Occipital lobe (tissue), 2 donors: Measurements from ENCODE around the gene NEBL. TPM values are rescaled to one million over a fixed set of nuclear protein-coding genes. Genes with fewer than 3 reads are reported as not detected.
"Not testable (repeated sequence)": the region's sequence is repeated elsewhere in the genome, so short reads cannot be mapped to it uniquely, and the experiment has no call there.

Experiments
- DNase-seq: peaks from one replicate; lab custom pipeline; 2025; lab: John Stamatoyannopoulos, UW
- total RNA-seq: library from RNA; depleted of rRNA; stranded (reverse); fragments of >200 nt; gene quantifications from one replicate; pipeline ENCODE4 v1.2.3, GENCODE V29; 2014

NEBL gene, protein sequence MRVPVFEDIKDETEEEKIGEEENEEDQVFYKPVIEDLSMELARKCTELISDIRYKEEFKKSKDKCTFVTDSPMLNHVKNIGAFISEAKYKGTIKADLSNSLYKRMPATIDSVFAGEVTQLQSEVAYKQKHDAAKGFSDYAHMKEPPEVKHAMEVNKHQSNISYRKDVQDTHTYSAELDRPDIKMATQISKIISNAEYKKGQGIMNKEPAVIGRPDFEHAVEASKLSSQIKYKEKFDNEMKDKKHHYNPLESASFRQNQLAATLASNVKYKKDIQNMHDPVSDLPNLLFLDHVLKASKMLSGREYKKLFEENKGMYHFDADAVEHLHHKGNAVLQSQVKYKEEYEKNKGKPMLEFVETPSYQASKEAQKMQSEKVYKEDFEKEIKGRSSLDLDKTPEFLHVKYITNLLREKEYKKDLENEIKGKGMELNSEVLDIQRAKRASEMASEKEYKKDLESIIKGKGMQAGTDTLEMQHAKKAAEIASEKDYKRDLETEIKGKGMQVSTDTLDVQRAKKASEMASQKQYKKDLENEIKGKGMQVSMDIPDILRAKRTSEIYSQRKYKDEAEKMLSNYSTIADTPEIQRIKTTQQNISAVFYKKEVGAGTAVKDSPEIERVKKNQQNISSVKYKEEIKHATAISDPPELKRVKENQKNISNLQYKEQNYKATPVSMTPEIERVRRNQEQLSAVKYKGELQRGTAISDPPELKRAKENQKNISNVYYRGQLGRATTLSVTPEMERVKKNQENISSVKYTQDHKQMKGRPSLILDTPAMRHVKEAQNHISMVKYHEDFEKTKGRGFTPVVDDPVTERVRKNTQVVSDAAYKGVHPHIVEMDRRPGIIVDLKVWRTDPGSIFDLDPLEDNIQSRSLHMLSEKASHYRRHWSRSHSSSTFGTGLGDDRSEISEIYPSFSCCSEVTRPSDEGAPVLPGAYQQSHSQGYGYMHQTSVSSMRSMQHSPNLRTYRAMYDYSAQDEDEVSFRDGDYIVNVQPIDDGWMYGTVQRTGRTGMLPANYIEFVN
- 61.1 TPM for total RNA-seq

DNA sequence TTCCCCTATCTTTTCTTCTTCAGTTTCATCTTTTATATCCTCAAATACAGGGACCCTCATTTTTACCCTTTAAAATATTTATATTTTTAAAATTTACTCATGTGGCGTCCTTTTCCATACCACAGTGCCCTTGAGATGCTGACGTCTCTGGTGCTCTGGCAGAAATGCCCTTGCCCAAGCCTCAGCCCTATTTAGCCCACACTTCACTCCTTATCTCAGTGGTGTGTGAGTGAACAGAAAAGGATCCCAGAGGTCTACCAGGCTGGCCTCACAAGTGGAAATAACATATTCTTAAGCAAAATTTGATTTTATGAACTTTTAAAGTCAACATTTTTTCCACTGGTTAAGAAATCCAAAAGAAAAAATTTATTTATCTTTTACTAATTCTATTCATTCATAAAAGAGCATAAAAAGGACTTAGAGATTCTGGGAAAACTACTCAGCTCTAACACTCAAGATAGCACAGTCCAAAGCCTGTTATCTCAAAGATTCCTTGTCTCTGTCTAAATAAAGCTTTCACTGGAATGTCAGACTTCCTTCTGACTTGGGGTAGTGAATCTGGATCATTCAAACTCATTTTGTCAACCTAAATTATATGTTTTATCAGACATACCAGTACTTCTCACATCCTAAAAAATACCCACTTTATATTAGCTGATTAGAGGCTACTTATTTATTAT is at the start of gene NEBL:
TSS of gene NEBL (minus strand) at position 166 of the 680 bp plus-strand sequence. CDS start at position 60, 106 bp downstream.
- no peak for DNase-seq

DNA sequence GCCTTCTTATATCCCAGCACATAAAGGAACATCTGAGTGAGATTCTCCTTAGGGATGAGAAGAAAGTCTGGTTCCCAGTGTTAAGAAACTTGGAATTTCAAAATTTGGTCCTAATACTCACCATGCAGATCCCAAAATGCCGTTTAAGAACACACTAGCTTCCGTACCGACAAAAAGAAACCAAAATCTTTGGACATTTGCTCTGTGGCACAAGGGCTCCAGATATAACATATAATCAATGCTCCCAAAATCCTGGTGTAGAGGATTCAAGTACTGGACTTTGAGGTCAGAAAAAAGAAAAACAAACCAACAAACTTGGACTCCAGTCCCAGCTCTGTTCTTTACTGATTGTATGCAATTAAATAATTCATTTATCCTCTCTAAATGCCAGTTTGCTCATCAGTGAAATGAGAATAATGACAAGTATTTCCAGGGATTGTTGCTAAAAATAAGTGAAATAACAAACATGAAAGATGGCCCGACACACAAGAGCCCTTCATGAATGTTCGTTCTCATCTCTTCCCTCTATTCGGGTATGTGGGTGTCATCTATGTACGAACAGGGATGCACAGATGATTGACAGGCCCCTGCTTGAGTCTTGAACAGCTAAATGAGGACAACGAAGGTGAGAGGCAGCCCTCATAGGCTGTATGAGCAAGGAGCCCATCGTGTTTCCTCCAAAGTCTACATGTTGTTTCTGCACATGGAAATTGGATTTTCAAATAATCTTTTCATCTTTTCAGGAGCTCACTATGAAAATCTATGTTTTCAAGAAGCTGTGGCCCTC is 48.6 kb upstream of the NEBL start:
- no peak for DNase-seq

DNA sequence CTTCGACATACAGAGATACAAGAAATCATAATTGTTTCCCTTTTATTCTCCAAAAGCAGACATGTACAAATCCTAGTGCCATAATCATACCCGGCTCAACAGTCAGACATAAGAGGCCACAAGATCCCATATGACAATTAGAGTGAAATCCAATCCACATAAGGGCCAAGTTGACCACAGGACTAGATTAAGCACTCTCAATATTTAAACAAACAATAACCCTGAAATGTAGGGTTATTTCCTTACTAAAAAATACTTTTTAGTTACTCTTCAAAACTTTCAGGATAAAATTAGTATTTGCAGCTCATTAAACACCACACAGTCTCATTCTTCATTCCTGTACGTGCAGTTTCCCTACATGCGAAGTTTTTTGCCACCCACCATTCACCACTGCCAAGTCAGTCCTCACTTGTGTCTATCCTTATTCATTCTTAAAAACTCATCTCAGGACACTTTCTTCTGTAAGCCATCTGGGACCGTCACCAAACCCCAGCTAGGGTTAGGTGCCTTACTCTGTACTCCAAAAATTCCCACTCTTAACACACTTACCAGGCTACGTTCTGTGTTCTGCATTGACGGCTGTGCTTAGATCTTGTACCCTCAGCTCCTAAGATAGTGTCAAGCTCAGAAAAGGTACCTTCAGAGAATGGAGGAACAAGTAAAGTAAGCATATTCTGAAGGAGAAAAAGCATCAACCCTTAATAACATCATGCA is 47.8 kb upstream of the NEBL start:
- no peak for DNase-seq

DNA sequence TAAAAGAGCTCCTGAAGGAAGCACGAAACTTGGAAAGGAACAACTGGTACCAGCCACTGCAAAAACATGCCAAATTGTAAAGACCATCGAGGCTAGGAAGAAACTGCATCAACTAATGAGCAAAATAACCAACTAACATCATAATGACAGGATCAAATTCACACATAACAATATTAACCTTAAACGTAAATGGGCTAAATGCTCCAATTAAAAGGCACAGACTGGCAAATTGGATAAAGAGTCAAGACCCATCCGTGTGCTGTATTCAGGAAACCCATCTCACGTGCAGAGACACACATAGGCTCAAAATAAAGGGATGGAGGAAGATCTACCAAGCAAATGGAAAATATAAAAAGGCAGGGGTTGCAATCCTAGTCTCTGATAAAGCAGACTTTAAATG is 42.3 kb upstream of the NEBL start:
- DNase-seq, result not testable (repeated sequence)

DNA sequence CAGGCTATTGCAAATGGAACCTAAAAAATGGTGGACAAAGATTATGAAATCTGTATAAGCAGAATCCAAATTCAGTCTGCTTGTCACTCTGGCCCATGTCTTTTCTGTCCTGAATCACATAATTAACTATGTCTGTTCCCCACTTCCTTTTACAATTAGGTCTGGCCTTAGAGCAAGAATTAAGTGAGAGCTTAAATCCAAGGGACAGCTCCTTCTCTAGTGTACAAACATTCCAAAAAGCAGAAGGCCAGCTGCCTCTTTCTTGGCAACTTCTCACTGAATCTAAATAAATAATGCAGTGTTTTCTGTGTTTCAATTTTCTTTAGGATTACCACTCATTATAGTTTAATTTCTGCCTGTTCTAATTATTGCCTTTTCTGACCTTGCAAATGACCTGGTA is 39.3 kb upstream of the NEBL start:
- DNase-seq, result no peak

DNA sequence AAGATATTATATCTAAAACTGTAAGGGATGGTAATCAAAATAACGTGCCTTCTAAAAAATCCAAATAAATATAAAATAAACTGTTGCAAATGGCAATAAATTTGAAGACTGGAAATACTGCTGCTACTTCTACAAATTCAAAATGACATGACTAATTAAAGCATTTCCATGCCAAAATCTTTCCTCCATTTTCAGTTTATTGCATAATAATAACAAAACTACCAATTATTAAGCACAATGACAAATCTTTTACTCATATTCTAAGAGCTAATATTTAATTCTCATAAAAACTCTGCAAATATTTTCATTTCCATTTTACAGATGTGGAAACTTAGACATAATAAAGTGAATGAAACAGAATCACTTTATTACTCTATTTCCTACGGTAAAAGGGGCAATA is 38.8 kb upstream of the NEBL start:
- DNase-seq, result no peak

DNA sequence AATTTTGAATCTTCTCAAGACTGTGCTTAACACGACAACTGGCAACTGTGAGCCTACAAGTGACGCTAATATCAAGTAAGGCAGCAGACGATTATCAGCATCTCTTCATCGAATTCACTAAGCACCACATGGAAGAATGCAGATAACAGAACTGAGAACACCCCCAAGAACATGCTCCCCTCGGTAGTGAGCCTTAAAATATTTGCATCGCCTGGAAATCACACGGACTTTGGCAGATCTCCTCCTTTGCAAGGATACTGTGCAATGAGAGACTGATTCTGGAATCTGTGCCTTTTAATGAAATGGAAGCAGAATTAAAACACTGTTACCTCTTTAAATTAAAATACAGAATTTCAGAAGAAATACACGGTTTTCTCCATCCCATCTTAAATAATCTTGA is 38.2 kb upstream of the NEBL start:
- no peak for DNase-seq

DNA sequence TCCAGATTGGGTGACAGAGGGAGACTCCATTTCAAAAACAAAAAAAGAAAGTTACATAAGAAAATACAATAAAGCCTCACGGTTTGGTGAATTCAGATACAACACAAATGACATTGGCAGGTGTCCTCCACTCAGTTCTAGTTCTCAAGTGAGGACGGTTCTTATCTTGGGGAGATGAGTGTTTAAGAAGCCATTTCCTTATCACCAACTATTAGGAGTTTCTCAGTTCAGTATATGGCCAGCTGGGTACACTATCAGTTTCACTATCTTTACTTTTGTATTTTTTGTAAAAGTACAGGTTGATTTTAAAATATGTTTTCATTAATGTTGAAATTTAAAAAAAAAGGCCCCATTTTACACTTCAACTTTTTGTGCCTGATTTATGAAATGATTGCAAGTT is 36.6 kb upstream of the NEBL start:
- no peak for DNase-seq

DNA sequence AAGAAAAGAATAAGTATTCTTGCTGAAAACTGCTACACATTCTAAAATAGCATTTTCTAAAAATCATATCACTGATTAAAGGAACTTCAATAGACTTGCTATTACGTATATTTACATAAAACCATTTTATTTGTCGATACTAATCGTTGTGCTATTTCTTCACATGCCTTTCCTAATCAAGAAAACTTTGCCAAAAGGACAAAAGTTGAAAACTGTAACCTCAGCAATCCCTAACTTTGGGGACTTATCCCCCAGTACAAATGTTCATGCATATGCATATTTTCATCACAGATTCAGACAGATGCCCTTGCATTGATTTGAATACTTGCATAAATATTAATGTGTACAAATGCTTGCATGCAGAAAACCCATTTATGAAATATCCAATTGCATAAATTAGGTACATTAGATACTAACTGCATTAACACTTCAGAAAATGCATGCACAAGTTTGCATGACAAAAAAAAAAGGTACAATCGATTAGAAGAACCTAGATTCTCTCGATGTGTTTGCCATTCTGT is 35.6 kb upstream of the NEBL start:
- no peak for DNase-seq

DNA sequence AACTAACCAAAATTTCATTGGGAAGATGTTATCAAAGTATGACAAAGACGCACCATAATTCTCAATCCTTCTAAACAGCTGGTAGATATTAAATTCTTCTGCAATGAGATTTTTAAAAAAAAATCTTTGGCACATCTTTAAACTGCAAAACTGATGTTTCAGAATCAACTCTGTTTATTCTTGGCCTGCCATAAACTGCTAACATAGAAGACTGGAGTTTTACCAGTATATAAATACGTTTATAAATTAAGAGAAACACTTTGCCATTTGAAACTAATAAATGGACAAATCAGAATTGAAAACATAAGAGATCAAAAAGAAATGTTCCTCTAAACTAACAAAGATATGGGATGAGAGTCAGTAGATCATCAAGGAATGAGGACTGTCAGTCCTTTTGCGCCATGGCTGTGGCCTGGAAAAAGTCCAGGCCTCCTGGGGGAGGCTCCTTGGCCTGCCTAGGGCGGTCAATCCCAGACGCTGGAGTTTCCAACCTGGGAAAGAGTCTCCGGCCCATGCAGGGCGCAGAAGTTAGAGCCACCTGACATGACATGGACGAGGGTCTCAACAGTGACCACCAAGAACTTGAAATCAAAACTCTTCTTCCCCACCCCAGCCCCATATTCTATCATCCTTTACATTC is 34.2 kb upstream of the NEBL start:
- no peak for DNase-seq

DNA sequence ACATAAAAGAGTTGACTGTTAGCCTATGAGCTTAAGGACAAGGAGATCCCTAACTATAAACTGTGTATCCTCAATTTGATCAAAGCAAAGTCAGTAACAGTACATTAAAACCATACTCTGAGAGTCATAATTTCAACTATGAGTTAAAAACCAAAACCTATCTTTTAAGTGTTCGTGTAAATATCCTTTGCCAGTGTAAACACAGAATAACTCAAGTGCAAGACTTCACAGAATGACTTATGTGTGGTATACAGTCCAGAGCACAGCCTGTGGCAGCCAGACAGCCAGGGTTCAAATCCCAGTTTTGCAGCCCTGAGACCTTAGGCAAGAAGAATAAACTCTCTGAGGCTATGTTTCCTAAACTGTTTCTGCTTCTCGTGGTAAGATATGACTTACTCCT is 30.3 kb upstream of the NEBL start:
- DNase-seq, result no peak

DNA sequence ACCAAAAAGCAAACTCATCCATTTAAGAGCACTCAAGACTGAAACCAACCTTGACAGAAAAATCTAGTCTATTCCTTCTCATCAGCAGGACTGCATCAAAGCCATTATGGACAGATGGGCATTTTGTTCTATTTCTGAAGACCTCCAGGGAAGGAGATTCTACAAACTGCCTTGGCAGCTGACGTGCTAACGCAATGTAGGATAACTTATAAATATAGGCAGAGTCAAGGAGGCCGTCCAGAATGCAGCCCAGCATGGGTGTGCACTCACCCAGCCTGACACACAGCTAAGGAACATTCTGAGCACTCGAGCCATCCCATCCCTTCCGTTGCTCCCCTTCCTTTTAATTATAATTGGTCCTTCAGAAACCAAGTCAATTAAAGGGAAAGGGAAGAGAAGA is 25.3 kb upstream of the NEBL start:
- DNase-seq, result no peak

DNA sequence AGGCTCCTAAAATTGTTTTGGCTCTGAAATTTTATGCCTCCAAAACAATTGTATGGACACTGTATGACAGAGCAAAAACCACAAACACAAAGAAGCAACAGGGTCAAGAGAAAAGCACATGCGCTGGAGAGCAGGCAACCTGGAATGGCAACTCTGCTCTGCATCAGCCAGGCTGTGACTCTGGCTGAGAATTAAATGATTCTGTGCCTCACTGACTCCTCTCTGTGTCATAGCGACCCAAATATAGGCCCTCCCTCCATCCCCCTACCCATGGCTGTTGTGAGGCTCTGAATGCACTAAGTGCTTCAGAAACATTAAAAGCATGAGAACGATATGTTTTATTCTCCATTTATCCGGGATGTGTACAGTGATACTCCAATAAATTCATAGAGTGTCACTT is 24.9 kb upstream of the NEBL start:
- no peak for DNase-seq

DNA sequence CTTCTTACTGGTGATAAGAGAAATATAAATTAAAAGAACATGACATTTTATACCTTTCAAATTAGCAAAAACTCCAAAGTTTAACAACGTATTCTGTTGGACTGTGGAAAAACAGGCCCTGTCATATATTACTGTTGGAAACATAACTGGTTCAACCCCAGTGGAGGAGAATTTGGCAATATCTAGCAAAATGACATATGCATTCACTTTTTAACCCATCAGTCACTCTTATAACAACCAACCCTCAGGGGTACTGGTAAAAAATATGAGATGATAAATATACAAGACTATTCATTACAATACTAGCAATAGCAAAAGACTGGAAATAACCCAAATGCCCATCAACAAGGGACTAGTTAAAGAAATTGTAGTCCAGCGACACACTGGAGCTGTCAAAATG is 22.9 kb upstream of the NEBL start:
- DNase-seq, result no peak

DNA sequence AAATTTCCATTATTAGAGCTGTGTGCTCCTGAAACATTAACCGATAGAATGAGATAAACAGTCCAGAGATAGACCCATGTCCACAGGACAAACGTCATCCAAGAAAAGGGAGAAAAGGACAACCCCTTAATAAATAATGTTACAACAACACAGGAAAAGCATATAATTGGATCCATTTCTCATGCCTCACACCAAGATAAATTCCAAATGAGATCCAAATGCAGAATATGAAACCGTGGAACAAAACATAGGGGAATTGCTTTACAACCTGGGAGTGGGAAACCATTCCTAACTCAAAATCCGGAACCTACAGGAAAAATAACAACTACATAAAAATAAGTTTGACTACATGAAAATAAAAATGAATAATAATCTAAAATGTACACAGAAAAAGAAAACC is 22.4 kb upstream of the NEBL start:
- DNase-seq, result no peak

DNA sequence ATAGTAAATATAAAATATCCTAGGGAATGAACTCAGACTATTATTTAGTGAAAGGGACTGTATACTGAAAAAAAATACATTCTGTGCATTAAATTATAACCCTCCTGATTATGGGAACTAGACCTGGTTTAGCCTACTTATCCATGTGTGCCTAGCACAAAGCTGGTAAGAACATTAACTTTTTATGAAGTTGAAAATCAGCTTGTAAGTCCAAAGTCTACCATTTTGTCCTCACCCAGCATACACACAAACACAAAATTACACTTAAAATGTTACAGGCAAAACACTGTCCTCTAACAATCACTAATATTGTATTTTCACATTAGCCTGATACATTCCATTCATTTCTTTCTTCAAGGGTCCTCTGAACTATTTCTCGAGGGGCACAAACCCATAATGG is 19.9 kb upstream of the NEBL start:
- DNase-seq, result no peak

DNA sequence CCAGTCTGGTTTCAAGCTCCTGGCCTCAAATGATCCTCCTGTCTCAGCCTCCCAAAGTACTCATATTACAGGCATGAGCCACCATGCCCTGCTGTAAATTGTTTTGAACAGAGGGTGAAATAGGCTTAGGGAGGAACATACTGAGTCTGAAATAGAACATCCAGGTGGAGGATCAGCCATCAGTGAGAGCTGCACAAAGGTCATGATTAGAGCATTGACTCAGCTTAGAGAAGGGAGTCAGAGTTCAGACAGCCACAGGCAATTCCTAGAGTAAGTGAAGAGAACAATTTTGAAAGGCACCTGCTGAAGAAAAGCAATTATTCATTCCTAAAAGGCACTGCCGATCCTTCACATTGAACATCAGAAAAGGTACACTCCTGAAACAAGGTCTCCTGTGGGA is 15.9 kb upstream of the NEBL start:
- DNase-seq, result no peak

DNA sequence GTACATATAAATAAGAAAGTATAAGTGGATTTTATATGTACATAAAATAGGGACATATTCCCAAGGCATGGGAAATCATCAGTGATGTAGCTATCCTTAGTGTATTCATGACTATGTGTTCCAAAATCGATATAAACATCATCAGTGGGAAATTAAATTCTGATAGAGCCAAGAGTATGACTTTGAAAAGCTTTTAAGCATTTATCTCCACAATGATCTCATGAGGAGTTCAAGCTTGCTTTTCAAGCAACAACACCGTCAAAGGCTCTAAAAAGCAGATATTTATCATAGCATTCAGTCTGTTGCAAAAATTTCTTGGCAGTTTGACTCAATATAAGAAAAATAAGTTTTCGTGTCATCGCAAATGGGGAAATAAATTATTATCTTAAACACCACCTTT is 14.5 kb upstream of the NEBL start:
- no peak for DNase-seq

DNA sequence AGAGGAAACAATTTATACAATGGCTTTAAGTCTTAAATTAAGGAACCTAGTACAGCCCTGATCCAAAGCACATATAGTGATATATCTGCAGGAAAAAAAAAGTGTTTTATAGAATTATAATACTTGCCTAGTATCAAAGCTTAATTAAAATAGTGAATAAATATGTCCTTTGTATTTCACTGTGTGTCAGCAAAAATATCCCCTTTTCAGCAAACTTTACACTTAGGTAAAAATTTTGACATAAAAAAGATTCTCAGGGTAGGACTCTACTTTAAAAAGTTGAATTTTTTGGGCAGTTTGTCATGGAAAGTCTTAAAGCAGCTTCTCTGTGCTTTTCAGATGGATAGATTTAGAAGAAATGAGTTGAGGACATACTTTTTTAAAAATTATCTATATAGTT is 12.7 kb upstream of the NEBL start:
- DNase-seq, result no peak

DNA sequence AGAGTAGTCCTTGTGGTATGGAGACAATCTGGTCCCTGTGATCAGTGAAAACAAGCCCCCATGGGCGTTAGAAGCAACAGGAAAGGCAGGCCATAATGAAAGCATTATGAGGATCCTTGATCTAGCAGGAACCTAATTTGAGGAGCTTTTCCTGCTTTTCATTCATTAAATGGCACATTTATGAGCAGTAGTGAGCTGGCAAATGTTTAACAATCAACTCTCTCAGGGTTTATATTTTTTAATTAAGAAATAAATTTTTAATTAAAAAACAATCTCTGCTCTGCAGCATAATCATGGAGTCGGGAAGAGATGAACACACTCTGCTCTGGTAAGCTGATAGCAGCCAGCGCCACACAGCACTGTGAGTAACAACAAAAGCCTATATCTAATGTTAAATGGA is 11.3 kb upstream of the NEBL start:
- no peak for DNase-seq
